Lower lobe of right lung (tissue), 2 donors: ENCODE data around the gene PTPRE. TPM values are rescaled to one million over a fixed set of nuclear protein-coding genes. Genes with fewer than 3 reads are reported as not detected.
A peak's percentile ranks its signal among the peaks of the same experiment; 100 is the strongest.

ENCODE experiments used
- ATAC-seq, 2 donors: fragments of 200-7000 bp; cut with Tn5 transposase; one replicate each; pipeline ENCODE4 v1.9.1; 2020 to 2022; ENCODE audit warnings: mild to moderate bottlenecking in 2 of 2, moderate library complexity in 2 of 2
- DNase-seq: peaks from one replicate; pipeline ENCODE4 v3.0.0-alpha.2; 2020
- H3K27ac ChIP-seq: fragments of 200-600 bp; one replicate; pipeline ENCODE4 v1.8.0; 2022
- H3K27me3 ChIP-seq: fragments of 200-600 bp; one replicate; pipeline ENCODE4 v1.8.0; 2022; ENCODE audit warnings: low read depth
- H3K36me3 ChIP-seq: fragments of 200-600 bp; one replicate; pipeline ENCODE4 v1.8.0; 2022; ENCODE audit warnings: mild to moderate bottlenecking
- H3K4me1 ChIP-seq: fragments of 200-600 bp; one replicate; pipeline ENCODE4 v1.8.0; 2022
- H3K4me3 ChIP-seq: fragments of 200-600 bp; one replicate; pipeline ENCODE4 v1.8.0; 2022; ENCODE audit warnings: mild to moderate bottlenecking
- H3K9me3 ChIP-seq: fragments of 200-600 bp; one replicate; pipeline ENCODE4 v1.8.0; 2022
- intact Hi-C: fragments of 100-400 bp; cut with DNase I; formaldehyde crosslinking; loops from one replicate; pipeline ENCODE4 v1.11.0; 2022
- total RNA-seq: library from RNA; stranded (reverse); fragmentation: NEBNext Ultra II Directional; extraction: Animal tissue kit (Norgen Biotek cat#: 25700); gene quantifications from one replicate; pipeline ENCODE4 v1.2.1, GENCODE V29; 2021
- TF ChIP-seq, protein P1 (sequence below): fragments of 200-600 bp; IDR thresholded peaks from one replicate; pipeline ENCODE4 v1.8.0; 2022; ENCODE audit warnings: antibody characterized with exemption, mild to moderate bottlenecking
- donor health status: DM: no; HTN: yes; CAD: no; lungs with severe emphysema.

Gene PTPRE
- total RNA-seq, 1 donor from 2014 or later, result 60.5 TPM

- TF ChIP-seq, protein P1, sequence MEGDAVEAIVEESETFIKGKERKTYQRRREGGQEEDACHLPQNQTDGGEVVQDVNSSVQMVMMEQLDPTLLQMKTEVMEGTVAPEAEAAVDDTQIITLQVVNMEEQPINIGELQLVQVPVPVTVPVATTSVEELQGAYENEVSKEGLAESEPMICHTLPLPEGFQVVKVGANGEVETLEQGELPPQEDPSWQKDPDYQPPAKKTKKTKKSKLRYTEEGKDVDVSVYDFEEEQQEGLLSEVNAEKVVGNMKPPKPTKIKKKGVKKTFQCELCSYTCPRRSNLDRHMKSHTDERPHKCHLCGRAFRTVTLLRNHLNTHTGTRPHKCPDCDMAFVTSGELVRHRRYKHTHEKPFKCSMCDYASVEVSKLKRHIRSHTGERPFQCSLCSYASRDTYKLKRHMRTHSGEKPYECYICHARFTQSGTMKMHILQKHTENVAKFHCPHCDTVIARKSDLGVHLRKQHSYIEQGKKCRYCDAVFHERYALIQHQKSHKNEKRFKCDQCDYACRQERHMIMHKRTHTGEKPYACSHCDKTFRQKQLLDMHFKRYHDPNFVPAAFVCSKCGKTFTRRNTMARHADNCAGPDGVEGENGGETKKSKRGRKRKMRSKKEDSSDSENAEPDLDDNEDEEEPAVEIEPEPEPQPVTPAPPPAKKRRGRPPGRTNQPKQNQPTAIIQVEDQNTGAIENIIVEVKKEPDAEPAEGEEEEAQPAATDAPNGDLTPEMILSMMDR, result no peak
- intact Hi-C loops, result no loop called here
- Histone ChIP-seq H3K9me3 (no peaks in the 10 kb centered on the region), H3K4me3 (no peak overlapping the region), H3K27me3 (no peaks in the 10 kb centered on the region), H3K36me3 (no peaks in the 10 kb centered on the region), H3K4me1 (peaks cover 60% of the 10 kb centered on the region), H3K27ac (peak overlapping the region; percentile 76)
- no peak for DNase-seq
- ATAC-seq, result peak; percentile 64 to 73
Measured at GRCh38 chr10:127991543-127992255, 84.8 kb downstream of the PTPRE start.

- ATAC-seq (peak in 1 of 2 donors; percentile 3), DNase-seq (no peak)
- Histone ChIP-seq H3K4me1 (peaks cover 62% of the 10 kb centered on the region), H3K9me3 (no peaks in the 10 kb centered on the region), H3K27me3 (no peaks in the 10 kb centered on the region), H3K4me3 (no peak overlapping the region), H3K27ac (peak overlapping the region; percentile 76), H3K36me3 (no peaks in the 10 kb centered on the region)
- TF ChIP-seq, protein P1, result no peak
- intact Hi-C loops, result no loop called here
Measured at GRCh38 chr10:127992376-127992775, 85.5 kb downstream of the PTPRE start.

GRCh38 chr10:127993056-127993690 lies 86.3 kb downstream of the PTPRE start:
- no peaks in the 10 kb centered on the region for H3K36me3 ChIP-seq
- no peaks in the 10 kb centered on the region for H3K27me3 ChIP-seq
- H3K4me1 ChIP-seq, result peaks cover 69% of the 10 kb centered on the region
- DNase-seq (no peak), ATAC-seq (no peak)
- peak overlapping the region; percentile 37 for H3K27ac ChIP-seq
- TF ChIP-seq, protein P1, result no peak
- H3K9me3 ChIP-seq, result no peaks in the 10 kb centered on the region
- intact Hi-C loops, result no loop called here
- no peak overlapping the region for H3K4me3 ChIP-seq

- no peaks in the 10 kb centered on the region for H3K27me3 ChIP-seq
- ATAC-seq (no peak), DNase-seq (no peak)
- no peak overlapping the region for H3K4me3 ChIP-seq
- H3K27ac ChIP-seq, result no peak overlapping the region
- H3K4me1 ChIP-seq, result peaks cover 56% of the 10 kb centered on the region
- H3K9me3 ChIP-seq, result no peaks in the 10 kb centered on the region
- TF ChIP-seq, protein P1, result no peak
- intact Hi-C loops, result no loop called here
- no peaks in the 10 kb centered on the region for H3K36me3 ChIP-seq
Measured at GRCh38 chr10:127995939-127996338, 89.0 kb downstream of the PTPRE start.

DNA sequence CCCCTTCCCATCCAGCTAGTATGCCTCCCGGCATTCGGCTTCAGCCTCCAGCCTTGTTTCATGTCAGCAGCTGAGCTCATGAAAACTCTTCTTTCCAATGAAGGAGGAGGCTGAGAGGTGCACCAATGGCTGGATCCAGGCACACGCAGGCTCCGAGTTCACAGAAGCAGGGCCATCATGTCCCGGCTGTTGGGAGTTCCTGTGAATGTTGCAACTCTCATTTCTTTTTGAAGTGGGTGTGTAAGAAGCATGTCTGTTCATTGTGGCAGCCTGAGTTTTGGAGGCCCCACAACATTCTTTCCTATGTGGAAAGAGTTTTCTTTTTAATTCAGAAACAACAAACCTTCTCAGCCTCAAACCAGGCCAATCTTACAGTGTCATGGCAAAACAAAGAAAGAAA lies 89.7 kb downstream of the PTPRE start:
- intact Hi-C loops, result no loop called here
- Histone ChIP-seq H3K4me3 (no peak overlapping the region), H3K27me3 (no peaks in the 10 kb centered on the region), H3K36me3 (no peaks in the 10 kb centered on the region), H3K27ac (peak overlapping the region; percentile 63), H3K9me3 (no peaks in the 10 kb centered on the region), H3K4me1 (peaks cover 55% of the 10 kb centered on the region)
- DNase-seq (peak; percentile 63), ATAC-seq (peak; percentile 65 to 78)
- TF ChIP-seq, protein P1, result no peak
